Spleen (tissue), 13 donors: ENCODE measurements around the gene RPS26. TPM values are rescaled to one million over a fixed set of nuclear protein-coding genes. Genes with fewer than 3 reads are reported as not detected.

Experiments used
- DNase-seq: peaks from one replicate; pipeline ENCODE4 v3.0.0-alpha.2; 2020
- H3K27ac ChIP-seq, 8 donors: fragments of 200-600 bp; sonication (generic) in 7 of 8; 1 replicate in 4 of 8; 2 replicates in 4 of 8; pipeline versions ENCODE4 v1.5.0 to v1.8.0; 2016 to 2021; ENCODE audit warnings: inconsistent platforms in 4 of 8, mild to moderate bottlenecking in 4 of 8, moderate library complexity in 1 of 8
- H3K27me3 ChIP-seq, 7 donors: fragments of 200-600 bp; sonication (generic) in 6 of 7; replicated peaks in 1 of 7; 1 replicate in 4 of 7; 2 replicates in 3 of 7; pipeline versions ENCODE4 v1.5.0 to v1.8.0; 2016 to 2021; ENCODE audit warnings: inconsistent platforms in 3 of 7, mild to moderate bottlenecking in 1 of 7
- H3K36me3 ChIP-seq, 6 donors: fragments of 200-600 bp; sonication (generic) in 5 of 6; 1 replicate in 4 of 6; 2 replicates in 2 of 6; pipeline versions ENCODE4 v1.5.0 to v1.8.0; 2016 to 2021; ENCODE audit warnings: inconsistent platforms in 2 of 6
- H3K4me1 ChIP-seq, 6 donors: fragments of 200-600 bp; sonication (generic) in 5 of 6; 1 replicate in 3 of 6; 2 replicates in 3 of 6; pipeline versions ENCODE4 v1.5.0 to v1.8.0; 2016 to 2021; ENCODE audit warnings: inconsistent platforms in 3 of 6
- H3K4me3 ChIP-seq, 8 donors: fragments of 200-600 bp; sonication (generic) in 7 of 8; 1 replicate in 4 of 8; 2 replicates in 4 of 8; pipeline versions ENCODE4 v1.5.0 to v1.8.0; 2016 to 2021; ENCODE audit warnings: inconsistent platforms in 4 of 8, mild to moderate bottlenecking in 4 of 8, moderate library complexity in 2 of 8
- H3K9me3 ChIP-seq, 8 donors: fragments of 200-600 bp; sonication (generic) in 7 of 8; 1 replicate in 4 of 8; 2 replicates in 4 of 8; pipeline versions ENCODE4 v1.5.0 to v1.8.0; 2016 to 2021; ENCODE audit warnings: inconsistent platforms in 4 of 8
- POLR2A ChIP-seq, 3 donors: fragments of 450-650 bp; IDR thresholded peaks; one replicate each; pipeline ENCODE4 v1.5.1; 2017; ENCODE audit warnings: antibody characterized with exemption in 3 of 3, mild to moderate bottlenecking in 1 of 3
- POLR2AphosphoS5 ChIP-seq, 3 donors: sonication (generic); formaldehyde crosslinking; IDR thresholded peaks; one replicate each; pipeline ENCODE4 v1.5.1; 2017; ENCODE audit warnings: antibody characterized with exemption in 3 of 3
- WGBS, 5 donors: extraction: QIAGEN DNeasy Blood & Tissue Kit in 3 of 5; methylation state at CpG; one replicate each; pipeline versions ENCODE4 v1.1.5 to v1.1.7; 2013 to 2018; 5-methylcytosine and 5-hydroxymethylcytosine counted together
- intact Hi-C: fragments of 100-400 bp; cut with DNase I; formaldehyde crosslinking; loops from one replicate; pipeline ENCODE4 v1.15.0; 2023; ENCODE audit warnings: low total_unique reads
- long read RNA-seq, 2 donors: transcript quantifications; one replicate each; lab custom pipeline, GENCODE V29; 2026
- polyA plus RNA-seq, 3 donors: library from polyadenylated mRNA; stranded (reverse); fragments of 200-250 nt; gene quantifications; one replicate each; pipeline ENCODE4 v1.2.1, GENCODE V29; 2013
- total RNA-seq, 7 donors: library from RNA; depleted of rRNA in 3 of 7; stranded (reverse); fragments of >200 nt in 3 of 7; fragmentation: NEBNext Ultra II Directional in 4 of 7; extraction: Animal tissue kit (Norgen Biotek cat#: 25700) in 4 of 7; gene quantifications; one replicate each; pipeline versions ENCODE4 v1.1.0 to v1.2.1, GENCODE V29; 2016 to 2021
- TF ChIP-seq, protein P1 (sequence below), 11 experiments: fragments of 200-600 bp in 7 of 11; fragments of 450-650 bp in 4 of 11; sonication (generic) in 4 of 11; IDR thresholded peaks in 8 of 11; conservative IDR thresholded peaks in 3 of 11; 1 replicate in 7 of 11; 2 replicates in 4 of 11; pipeline versions ENCODE4 v1.4.0 to v1.8.0; 2016 to 2021; ENCODE audit warnings: antibody characterized with exemption in 11 of 11, inconsistent platforms in 4 of 11, mild to moderate bottlenecking in 1 of 11
- donor health status: healthy with polysubstance abuse.
- donor health status: DM: no; HTN: no; CAD: no; lungs with moderate emphysema.
- donor health status: DM: no; HTN: no; CAD: no.
- donor health status: Bipolar disorder and iron deficiency.
- donor health status: healthy.
- donor health status: DM: no; HTN: no; CAD: no.
- donor health status: DM: yes; HTN: yes; CAD: no.

Gene RPS26
- 100 to 1,000 TPM in 3 of 7 donors, 10 to 100 TPM in 4; 15.3 to 674 (median 76.8) TPM for total RNA-seq
- 1,000 to 10,000 TPM; 1,592 to 2,958 (median 1,751) TPM for polyA plus RNA-seq
- long read RNA-seq, donor 1, transcript RPS26-204 (4 exons, 1,140 nt): major isoform, 8 of 8 reads
- long read RNA-seq, donor 1, partial matches to known transcripts: 0 of 8 reads
- long read RNA-seq, donor 1, other reads (novel, unspliced or antisense): 0 of 8 reads
- long read RNA-seq, donor 2, transcript RPS26-204 (4 exons, 1,140 nt): major isoform, 5 of 7 reads
- long read RNA-seq, donor 2, partial matches to known transcripts: 0 of 7 reads
- long read RNA-seq, donor 2, other reads (novel, unspliced or antisense): 0 of 7 reads

DNA sequence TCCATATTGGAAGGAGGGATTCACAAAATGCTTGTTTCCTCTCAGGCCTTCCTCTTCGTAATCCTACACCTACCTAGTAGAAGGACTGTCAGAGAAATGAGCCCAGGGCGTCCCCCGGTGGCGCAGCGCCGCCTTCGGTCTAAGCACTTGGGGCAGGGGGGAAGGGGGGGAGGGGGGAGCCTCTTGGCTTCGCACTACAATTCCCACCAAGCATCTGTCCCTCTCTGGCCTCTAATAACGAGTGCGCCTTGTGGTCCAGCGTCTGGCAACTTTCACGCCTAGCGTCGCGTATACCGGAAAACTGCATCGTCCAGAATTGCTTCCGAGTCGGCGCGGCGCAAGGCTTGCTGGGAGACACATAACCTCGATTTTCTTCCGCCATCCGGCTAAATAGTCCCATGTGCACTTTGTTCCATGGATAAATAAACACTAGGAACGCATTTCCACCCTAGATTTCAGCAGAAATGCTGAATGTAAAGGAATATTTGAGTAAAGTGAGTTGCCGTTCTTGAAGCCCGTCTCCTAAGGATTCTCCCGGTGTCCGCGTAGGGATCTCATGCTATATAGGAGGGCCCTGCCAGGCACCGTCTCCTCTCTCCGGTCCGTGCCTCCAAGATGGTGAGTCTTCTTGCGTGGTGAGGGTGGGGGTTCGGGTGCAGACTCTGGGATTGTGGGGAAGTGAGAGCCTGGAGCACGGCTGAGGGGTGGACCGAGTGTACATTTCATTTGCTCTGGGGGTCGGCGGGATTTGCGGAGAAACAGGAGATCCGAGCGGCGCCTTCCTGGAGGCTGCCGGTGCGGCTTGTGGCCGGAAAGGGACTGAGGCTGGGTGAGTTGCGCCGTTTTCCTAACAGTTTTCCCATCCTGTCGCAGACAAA is at the start of gene RPS26:
Gene RPS26 (plus strand): TSS at position 367 of the 878 bp plus-strand sequence. CDS start 249 bp downstream, at position 616.
- TF ChIP-seq POLR2AphosphoS5 (IDR thresholded peaks at IDR 0.05) (peak; percentile 92 to 99 (median 94)), POLR2A (IDR thresholded peaks at IDR 0.05) (peak; percentile 60 to 87 (median 78))
- TF ChIP-seq, protein P1, sequence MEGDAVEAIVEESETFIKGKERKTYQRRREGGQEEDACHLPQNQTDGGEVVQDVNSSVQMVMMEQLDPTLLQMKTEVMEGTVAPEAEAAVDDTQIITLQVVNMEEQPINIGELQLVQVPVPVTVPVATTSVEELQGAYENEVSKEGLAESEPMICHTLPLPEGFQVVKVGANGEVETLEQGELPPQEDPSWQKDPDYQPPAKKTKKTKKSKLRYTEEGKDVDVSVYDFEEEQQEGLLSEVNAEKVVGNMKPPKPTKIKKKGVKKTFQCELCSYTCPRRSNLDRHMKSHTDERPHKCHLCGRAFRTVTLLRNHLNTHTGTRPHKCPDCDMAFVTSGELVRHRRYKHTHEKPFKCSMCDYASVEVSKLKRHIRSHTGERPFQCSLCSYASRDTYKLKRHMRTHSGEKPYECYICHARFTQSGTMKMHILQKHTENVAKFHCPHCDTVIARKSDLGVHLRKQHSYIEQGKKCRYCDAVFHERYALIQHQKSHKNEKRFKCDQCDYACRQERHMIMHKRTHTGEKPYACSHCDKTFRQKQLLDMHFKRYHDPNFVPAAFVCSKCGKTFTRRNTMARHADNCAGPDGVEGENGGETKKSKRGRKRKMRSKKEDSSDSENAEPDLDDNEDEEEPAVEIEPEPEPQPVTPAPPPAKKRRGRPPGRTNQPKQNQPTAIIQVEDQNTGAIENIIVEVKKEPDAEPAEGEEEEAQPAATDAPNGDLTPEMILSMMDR (IDR thresholded peaks at IDR 0.05 in 8 of 11, conservative IDR thresholded peaks at IDR 0.05 in 3 of 11): peak in 9 of 11 experiments; percentile 25 to 80 (median 61)
- WGBS, 5 donors: 0 to 1% (median 0%) methylated on average over 44 to 50 of the region's 50 CpGs
- Histone ChIP-seq H3K4me3 (peak within 1 kb of the TSS; percentile 70 to 96 (median 82)), H3K27me3 (no peaks in the 10 kb centered on the region), H3K9me3 (no peaks in the 10 kb centered on the region), H3K4me1 (peaks cover 15 to 38% (median 31%) of the 10 kb centered on the region in 6 donors), H3K27ac (peak within 1 kb of the TSS; percentile 90 to 99 (median 96)), H3K36me3 (peaks cover 0 to 42% (median 29%) of the 10 kb centered on the region in 6 donors)
- intact Hi-C loops: loop anchor here (5.0 kb wide), 2 partner anchors 44 to 299 kb away; partner anchors contain the start of genes GDF11 and SUOX
- peak; percentile 96 for DNase-seq

GRCh38 chr12:55993230-55993853 is 48.4 kb upstream of the RPS26 start:
- 82 to 97% (median 87%) methylated on average over 4 of the region's 4 CpGs for WGBS, 5 donors
- H3K27me3 ChIP-seq: no peaks in the 10 kb centered on the region
- TF ChIP-seq, protein P1 (IDR thresholded peaks at IDR 0.05 in 8 of 11, conservative IDR thresholded peaks at IDR 0.05 in 3 of 11): no peak
- TF ChIP-seq POLR2AphosphoS5 (IDR thresholded peaks at IDR 0.05) (no peak), POLR2A (IDR thresholded peaks at IDR 0.05) (no peak)
- no peak overlapping the region for H3K4me3 ChIP-seq
- intact Hi-C loops: no loop called here
- DNase-seq: no peak
- peaks cover 7 to 73% (median 64%) of the 10 kb centered on the region in 6 donors for H3K36me3 ChIP-seq
- no peaks in the 10 kb centered on the region for H3K9me3 ChIP-seq
- peak overlapping the region in 1 of 8 donors; percentile 10 for H3K27ac ChIP-seq
- peaks cover 0 to 30% (median 21%) of the 10 kb centered on the region in 6 donors for H3K4me1 ChIP-seq

GRCh38 chr12:55995366-55995765 is 46.4 kb upstream of the RPS26 start:
- Histone ChIP-seq H3K4me3 (no peak overlapping the region), H3K27me3 (no peaks in the 10 kb centered on the region), H3K9me3 (no peaks in the 10 kb centered on the region), H3K27ac (peak overlapping the region in 1 of 8 donors; percentile 88), H3K36me3 (peaks cover 7 to 62% (median 46%) of the 10 kb centered on the region in 6 donors), H3K4me1 (peaks cover 0 to 35% (median 23%) of the 10 kb centered on the region in 6 donors)
- intact Hi-C loops: loop anchor here (5.0 kb wide), 1 partner anchor 47 kb away; the partner anchor contains the start of gene RPS26
- no peak for DNase-seq
- TF ChIP-seq, protein P1 (IDR thresholded peaks at IDR 0.05 in 8 of 11, conservative IDR thresholded peaks at IDR 0.05 in 3 of 11): no peak
- TF ChIP-seq POLR2AphosphoS5 (IDR thresholded peaks at IDR 0.05): no peak
- no peak for TF ChIP-seq POLR2A (IDR thresholded peaks at IDR 0.05)
- WGBS, 5 donors: 81 to 91% (median 86%) methylated on average over 8 of the region's 8 CpGs
